Endodermal cell (in vitro differentiated cells): ENCODE measurements around the gene RPS6KA2. TPM values are rescaled to one million over a fixed set of nuclear protein-coding genes. Genes with fewer than 3 reads are reported as not detected.

Experiments used
- DNase-seq: peaks from one replicate; pipeline ENCODE4 v3.0.0-alpha.2; 2017
- H3K27ac ChIP-seq: 2 replicates; pipeline ENCODE4 v1.5.1; 2013; ENCODE audit warnings: mild to moderate bottlenecking, low read depth, low read length, moderate library complexity
- H3K27me3 ChIP-seq: 2 replicates; pipeline ENCODE4 v1.6.1; 2013; ENCODE audit warnings: mild to moderate bottlenecking, low read length, moderate library complexity; ENCODE audit not compliant: insufficient read depth, control insufficient read depth, poor library complexity, severe bottlenecking
- H3K36me3 ChIP-seq: 2 replicates; pipeline ENCODE4 v1.7.0; 2013; ENCODE audit warnings: mild to moderate bottlenecking, low read length, moderate library complexity; ENCODE audit not compliant: control insufficient read depth, insufficient read depth
- H3K4me1 ChIP-seq: one replicate; pipeline ENCODE4 v1.7.0; 2013; ENCODE audit warnings: low read length; ENCODE audit not compliant: control insufficient read depth, insufficient read depth
- H3K4me3 ChIP-seq: 2 replicates; pipeline ENCODE4 v1.5.1; 2013; ENCODE audit warnings: mild to moderate bottlenecking, low read length, moderate library complexity
- H3K9ac ChIP-seq: 2 replicates; pipeline ENCODE4 v1.6.1; 2013; ENCODE audit warnings: mild to moderate bottlenecking, low read length, moderate library complexity; ENCODE audit not compliant: poor library complexity, severe bottlenecking; ENCODE audit errors: extremely low read depth
- H3K9me3 ChIP-seq: 2 replicates; pipeline ENCODE4 v1.6.1; 2013; ENCODE audit warnings: mild to moderate bottlenecking, low read length, moderate library complexity; ENCODE audit not compliant: control insufficient read depth
- H3K27ac Mint-ChIP-seq: 2 replicates; pipeline ENCODE4 v1.8.0; 2020; ENCODE audit warnings: mixed read lengths
- H3K27me3 Mint-ChIP-seq: 2 replicates; pipeline ENCODE4 v1.8.0; 2021; ENCODE audit warnings: mild to moderate bottlenecking, mixed read lengths; ENCODE audit not compliant: insufficient read depth
- H3K36me3 Mint-ChIP-seq: 2 replicates; pipeline ENCODE4 v1.8.0; 2020; ENCODE audit warnings: low read depth, mixed read lengths
- H3K4me1 Mint-ChIP-seq: 2 replicates; pipeline ENCODE4 v1.8.0; 2020; ENCODE audit warnings: mixed read lengths
- H3K4me3 Mint-ChIP-seq: 2 replicates; pipeline ENCODE4 v1.8.0; 2020; ENCODE audit warnings: mild to moderate bottlenecking, moderate library complexity, mixed read lengths
- H3K9me3 Mint-ChIP-seq: 2 replicates; pipeline ENCODE4 v1.8.0; 2020; ENCODE audit warnings: mild to moderate bottlenecking, mixed read lengths
- CTCF ChIP-seq: fragments of 200-600 bp; sonication (generic); conservative IDR thresholded peaks from 2 replicates; pipeline ENCODE4 v1.5.0; 2021; ENCODE audit warnings: antibody characterized with exemption, mild to moderate bottlenecking
- WGBS, 2 experiments: methylation state at CpG; one replicate each; pipeline versions ENCODE4 v1.1.5 to v1.1.7; 2013; ENCODE audit warnings: missing lambda C conversion rate in 2 of 2, mixed read lengths in 1 of 2; ENCODE audit not compliant: insufficient coverage in 1 of 2, insufficient read length in 1 of 2; 5-methylcytosine and 5-hydroxymethylcytosine counted together
- total RNA-seq, 2 donors: library from RNA; stranded (reverse); fragmentation: NEBNext Ultra II Directional in 1 of 2; extraction: Animal tissue kit (Norgen Biotek cat#: 25700) in 1 of 2; gene quantifications; 2 replicates in 1 of 2; 3 replicates in 1 of 2; pipeline ENCODE4 v1.2.1, GENCODE V29; 2021

RPS6KA2 gene
- total RNA-seq, 2 donors from 2014 or later: 17.9 to 23.9 TPM

GRCh38 chr6:166657531-166657930 is 30.5 kb upstream of the RPS6KA2 start:
- Histone ChIP-seq H3K27ac (no peak overlapping the region), H3K36me3 (no peaks in the 10 kb centered on the region), H3K4me3 (no peak overlapping the region), H3K9me3 (no peaks in the 10 kb centered on the region), H3K27me3 (peaks cover 42% of the 10 kb centered on the region), H3K9ac (no peak overlapping the region), H3K4me1 (peaks cover 7% of the 10 kb centered on the region)
- no peak overlapping the region for H3K27ac Mint-ChIP-seq
- no peak for TF ChIP-seq CTCF
- no peaks in the 10 kb centered on the region for H3K36me3 Mint-ChIP-seq
- H3K9me3 Mint-ChIP-seq: no peaks in the 10 kb centered on the region
- no peaks in the 10 kb centered on the region for H3K27me3 Mint-ChIP-seq
- peaks cover 5% of the 10 kb centered on the region for H3K4me1 Mint-ChIP-seq
- no peak overlapping the region for H3K4me3 Mint-ChIP-seq
- 87 to 95% methylated on average over 7 to 9 of the region's 9 CpGs for WGBS, 2 experiments
- no peak for DNase-seq

- TF ChIP-seq CTCF: no peak
- Histone ChIP-seq H3K9me3 (no peaks in the 10 kb centered on the region), H3K27ac (no peak overlapping the region), H3K27me3 (peaks cover 42% of the 10 kb centered on the region), H3K4me3 (no peak overlapping the region), H3K36me3 (no peaks in the 10 kb centered on the region), H3K4me1 (peaks cover 7% of the 10 kb centered on the region), H3K9ac (no peak overlapping the region)
- H3K4me3 Mint-ChIP-seq: no peak overlapping the region
- no peaks in the 10 kb centered on the region for H3K9me3 Mint-ChIP-seq
- peaks cover 5% of the 10 kb centered on the region for H3K4me1 Mint-ChIP-seq
- H3K27me3 Mint-ChIP-seq: no peaks in the 10 kb centered on the region
- peak; percentile 66 for DNase-seq
- H3K27ac Mint-ChIP-seq: no peak overlapping the region
- H3K36me3 Mint-ChIP-seq: no peaks in the 10 kb centered on the region
- 36 to 52% methylated on average over 19 to 34 of the region's 34 CpGs for WGBS, 2 experiments
Measured at GRCh38 chr6:166656230-166657151, 29.4 kb upstream of the RPS6KA2 start.

GRCh38 chr6:166655713-166656229 is 28.7 kb upstream of the RPS6KA2 start:
- H3K9me3 Mint-ChIP-seq: no peaks in the 10 kb centered on the region
- 59 to 77% methylated on average over 12 to 15 of the region's 15 CpGs for WGBS, 2 experiments
- no peak overlapping the region for H3K4me3 Mint-ChIP-seq
- no peaks in the 10 kb centered on the region for H3K36me3 Mint-ChIP-seq
- no peak overlapping the region for H3K4me3 ChIP-seq
- no peak for DNase-seq
- H3K4me1 Mint-ChIP-seq: peaks cover 5% of the 10 kb centered on the region
- peaks cover 42% of the 10 kb centered on the region for H3K27me3 ChIP-seq
- no peak overlapping the region for H3K27ac Mint-ChIP-seq
- no peaks in the 10 kb centered on the region for H3K27me3 Mint-ChIP-seq
- no peaks in the 10 kb centered on the region for H3K36me3 ChIP-seq
- TF ChIP-seq CTCF: no peak
- no peak overlapping the region for H3K27ac ChIP-seq
- H3K4me1 ChIP-seq: peaks cover 7% of the 10 kb centered on the region
- H3K9ac ChIP-seq: no peak overlapping the region
- no peaks in the 10 kb centered on the region for H3K9me3 ChIP-seq
